ES-I3 (cell line): ENCODE measurements around the gene PROSER3.
"Not testable (repeated sequence)": the region's sequence is repeated elsewhere in the genome, so short reads cannot be mapped to it uniquely, and the experiment has no call there.

Experiments used
- H3K36me3 ChIP-seq: 2 replicates; pipeline ENCODE4 v1.6.1; 2013; ENCODE audit warnings: mild to moderate bottlenecking, low read length, control low read depth, moderate library complexity; ENCODE audit not compliant: insufficient read depth
- H3K4me1 ChIP-seq: 2 replicates; pipeline ENCODE4 v1.6.1; 2013; ENCODE audit warnings: mild to moderate bottlenecking, control low read depth, low read length; ENCODE audit not compliant: insufficient read depth
- H3K9ac ChIP-seq: 2 replicates; pipeline ENCODE4 v1.6.1; 2013; ENCODE audit warnings: low read depth, mild to moderate bottlenecking, low read length, moderate library complexity
- H3K9me3 ChIP-seq: 2 replicates; pipeline ENCODE4 v1.6.1; 2013; ENCODE audit warnings: mild to moderate bottlenecking, low read length, moderate library complexity; ENCODE audit not compliant: control insufficient read depth, insufficient read depth

PROSER3 gene

GRCh38 chr19:35718345-35719041, 39.5 kb upstream of the PROSER3 start:
- Histone ChIP-seq H3K9me3 (no peaks in the 10 kb centered on the region), H3K4me1 (peaks cover 6% of the 10 kb centered on the region), H3K36me3 (peaks cover 5% of the 10 kb centered on the region; the same call in 1 of the 2 replicates), H3K9ac (peak overlapping the region; percentile 55)

GRCh38 chr19:35719402-35720162, 38.4 kb upstream of the PROSER3 start:
- Histone ChIP-seq H3K9me3 (no peaks in the 10 kb centered on the region), H3K4me1 (peaks cover 2% of the 10 kb centered on the region; the same call in 1 of the 2 replicates), H3K36me3 (peaks cover 6% of the 10 kb centered on the region; the same call in 1 of the 2 replicates), H3K9ac (peak overlapping the region; percentile 55; the same call in 1 of the 2 replicates)

- Histone ChIP-seq H3K9me3 (no peaks in the 10 kb centered on the region), H3K36me3 (peaks cover 12% of the 10 kb centered on the region; the same call in 1 of the 2 replicates), H3K4me1 (no peaks in the 10 kb centered on the region; the same call in 1 of the 2 replicates), H3K9ac (no peak overlapping the region)
Measured at GRCh38 chr19:35720163-35720524, 37.8 kb upstream of the PROSER3 start.

- Histone ChIP-seq H3K36me3 (peaks cover 14% of the 10 kb centered on the region; the same call in 1 of the 2 replicates), H3K9me3 (no peaks in the 10 kb centered on the region), H3K4me1 (no peaks in the 10 kb centered on the region; the same call in 1 of the 2 replicates), H3K9ac (no peak overlapping the region)
Measured at GRCh38 chr19:35720648-35721047, 37.3 kb upstream of the PROSER3 start.

- peaks cover 15% of the 10 kb centered on the region for H3K36me3 ChIP-seq
Measured at GRCh38 chr19:35721374-35721773, 36.6 kb upstream of the PROSER3 start.

GRCh38 chr19:35722461-35722860, 35.5 kb upstream of the PROSER3 start:
- H3K36me3 ChIP-seq: peaks cover 16% of the 10 kb centered on the region
- H3K4me1 ChIP-seq: no peaks in the 10 kb centered on the region; the same call in 1 of the 2 replicates
- no peak overlapping the region for H3K9ac ChIP-seq
- no peaks in the 10 kb centered on the region for H3K9me3 ChIP-seq

More at GRCh38 chr19:35721374-35721773, 36.6 kb upstream of the PROSER3 start:
- no peak overlapping the region for H3K9ac ChIP-seq
- no peaks in the 10 kb centered on the region for H3K9me3 ChIP-seq
- H3K4me1 ChIP-seq: no peaks in the 10 kb centered on the region; the same call in 1 of the 2 replicates

GRCh38 chr19:35722897-35723296, 35.1 kb upstream of the PROSER3 start:
- H3K36me3 ChIP-seq: peaks cover 16% of the 10 kb centered on the region
- H3K4me1 ChIP-seq: no peaks in the 10 kb centered on the region; the same call in 1 of the 2 replicates
- H3K9ac ChIP-seq: no peak overlapping the region
- no peaks in the 10 kb centered on the region for H3K9me3 ChIP-seq

GRCh38 chr19:35723671-35724070, 34.3 kb upstream of the PROSER3 start:
- Histone ChIP-seq H3K36me3 (peaks cover 16% of the 10 kb centered on the region), H3K4me1 (no peaks in the 10 kb centered on the region; the same call in 1 of the 2 replicates), H3K9ac (no peak overlapping the region), H3K9me3 (no peaks in the 10 kb centered on the region)

- H3K9me3 ChIP-seq, H3K9ac ChIP-seq, H3K4me1 ChIP-seq: not testable (repeated sequence)
- peaks cover 16% of the 10 kb centered on the region for H3K36me3 ChIP-seq
Measured at GRCh38 chr19:35724132-35724531, 33.8 kb upstream of the PROSER3 start.

- Histone ChIP-seq H3K36me3 (peaks cover 16% of the 10 kb centered on the region), H3K4me1 (no peaks in the 10 kb centered on the region), H3K9me3 (no peaks in the 10 kb centered on the region), H3K9ac (no peak overlapping the region)
Measured at GRCh38 chr19:35724560-35724959, 33.4 kb upstream of the PROSER3 start.

GRCh38 chr19:35725216-35725861, 32.6 kb upstream of the PROSER3 start:
- no peak overlapping the region for H3K9ac ChIP-seq
- H3K36me3 ChIP-seq: peaks cover 16% of the 10 kb centered on the region

GRCh38 chr19:35727053-35727955, 30.7 kb upstream of the PROSER3 start:
- no peak overlapping the region for H3K9ac ChIP-seq
- peaks cover 23% of the 10 kb centered on the region for H3K36me3 ChIP-seq
- H3K4me1 ChIP-seq: no peaks in the 10 kb centered on the region
- H3K9me3 ChIP-seq: no peaks in the 10 kb centered on the region

More at GRCh38 chr19:35725216-35725861, 32.6 kb upstream of the PROSER3 start:
- H3K4me1 ChIP-seq: no peaks in the 10 kb centered on the region
- H3K9me3 ChIP-seq: no peaks in the 10 kb centered on the region

- peaks cover 22% of the 10 kb centered on the region for H3K36me3 ChIP-seq
- H3K4me1 ChIP-seq: no peaks in the 10 kb centered on the region
- no peak overlapping the region for H3K9ac ChIP-seq
- no peaks in the 10 kb centered on the region for H3K9me3 ChIP-seq
Measured at GRCh38 chr19:35727956-35728706, 29.8 kb upstream of the PROSER3 start.
